Right atrium auricular region (tissue), 2 donors: ENCODE measurements around the gene MCM3. TPM values are rescaled to one million over a fixed set of nuclear protein-coding genes. Genes with fewer than 3 reads are reported as not detected.

Experiments
- DNase-seq: peaks from one replicate; pipeline ENCODE4 v3.0.0-alpha.2; 2019; ENCODE audit warnings: low spot score
- H3K27ac ChIP-seq, 2 donors: fragments of 200-600 bp; sonication (generic); 1 replicate in 1 of 2; 2 replicates in 1 of 2; pipeline ENCODE4 v1.5.1; 2016 to 2019
- H3K27me3 ChIP-seq, 2 donors: fragments of 200-600 bp; sonication (generic); one replicate each; pipeline versions ENCODE4 v1.5.1 to v1.6.0; 2017 to 2019
- H3K36me3 ChIP-seq: fragments of 200-600 bp; sonication (generic); one replicate; pipeline ENCODE4 v1.5.1; 2016
- H3K4me1 ChIP-seq, 2 donors: fragments of 200-600 bp; sonication (generic); one replicate each; pipeline versions ENCODE4 v1.5.1 to v1.6.0; 2017 to 2019
- H3K4me3 ChIP-seq, 2 donors: fragments of 200-600 bp; sonication (generic); 1 replicate in 1 of 2; 2 replicates in 1 of 2; pipeline ENCODE4 v1.5.1; 2017 to 2019; ENCODE audit warnings: mild to moderate bottlenecking in 1 of 2, moderate library complexity in 1 of 2
- H3K9me3 ChIP-seq, 2 donors: fragments of 200-600 bp; sonication (generic); one replicate each; pipeline ENCODE4 v1.5.1; 2019
- total RNA-seq, 2 donors: library from RNA; depleted of rRNA; stranded (reverse); fragments of >200 nt; gene quantifications; one replicate each; pipeline ENCODE4 v1.1.0, GENCODE V29; 2016
- TF ChIP-seq, protein P1 (sequence below), 2 donors: fragments of 200-600 bp; sonication (generic); IDR thresholded peaks; one replicate each; pipeline ENCODE4 v1.5.1; 2019; ENCODE audit warnings: antibody characterized with exemption in 2 of 2

MCM3 gene
- total RNA-seq, 2 donors from 2014 or later, result 18.5 to 20.8 TPM

DNA sequence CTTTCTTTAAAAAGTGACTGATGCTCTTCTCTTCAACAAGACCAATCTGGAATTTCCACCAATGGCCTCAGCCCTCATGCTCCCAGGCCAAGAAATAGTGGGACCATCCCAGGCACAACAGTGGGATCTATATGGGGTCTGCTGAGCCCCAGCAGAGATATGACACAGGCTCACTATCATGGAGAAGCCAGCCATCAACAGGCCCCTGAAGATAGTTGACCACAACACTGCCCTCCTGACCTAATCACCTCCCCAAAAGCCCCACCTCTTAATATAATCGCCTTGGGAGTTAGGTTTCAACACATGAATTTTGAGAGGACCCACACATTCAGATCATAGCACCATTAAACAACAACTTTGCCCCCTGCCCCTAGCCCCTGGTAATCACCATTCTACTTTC, 16.8 kb upstream of the MCM3 start:
- no peak for DNase-seq
- H3K4me1 ChIP-seq, result peaks cover 0 to 20% of the 10 kb centered on the region in 2 donors
- no peaks in the 10 kb centered on the region for H3K27me3 ChIP-seq
- H3K27ac ChIP-seq, result no peak overlapping the region
- TF ChIP-seq, protein P1, sequence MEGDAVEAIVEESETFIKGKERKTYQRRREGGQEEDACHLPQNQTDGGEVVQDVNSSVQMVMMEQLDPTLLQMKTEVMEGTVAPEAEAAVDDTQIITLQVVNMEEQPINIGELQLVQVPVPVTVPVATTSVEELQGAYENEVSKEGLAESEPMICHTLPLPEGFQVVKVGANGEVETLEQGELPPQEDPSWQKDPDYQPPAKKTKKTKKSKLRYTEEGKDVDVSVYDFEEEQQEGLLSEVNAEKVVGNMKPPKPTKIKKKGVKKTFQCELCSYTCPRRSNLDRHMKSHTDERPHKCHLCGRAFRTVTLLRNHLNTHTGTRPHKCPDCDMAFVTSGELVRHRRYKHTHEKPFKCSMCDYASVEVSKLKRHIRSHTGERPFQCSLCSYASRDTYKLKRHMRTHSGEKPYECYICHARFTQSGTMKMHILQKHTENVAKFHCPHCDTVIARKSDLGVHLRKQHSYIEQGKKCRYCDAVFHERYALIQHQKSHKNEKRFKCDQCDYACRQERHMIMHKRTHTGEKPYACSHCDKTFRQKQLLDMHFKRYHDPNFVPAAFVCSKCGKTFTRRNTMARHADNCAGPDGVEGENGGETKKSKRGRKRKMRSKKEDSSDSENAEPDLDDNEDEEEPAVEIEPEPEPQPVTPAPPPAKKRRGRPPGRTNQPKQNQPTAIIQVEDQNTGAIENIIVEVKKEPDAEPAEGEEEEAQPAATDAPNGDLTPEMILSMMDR (IDR thresholded peaks at IDR 0.05), result no peak
- no peak overlapping the region for H3K4me3 ChIP-seq
- H3K36me3 ChIP-seq, result no peaks in the 10 kb centered on the region
- no peaks in the 10 kb centered on the region for H3K9me3 ChIP-seq

DNA sequence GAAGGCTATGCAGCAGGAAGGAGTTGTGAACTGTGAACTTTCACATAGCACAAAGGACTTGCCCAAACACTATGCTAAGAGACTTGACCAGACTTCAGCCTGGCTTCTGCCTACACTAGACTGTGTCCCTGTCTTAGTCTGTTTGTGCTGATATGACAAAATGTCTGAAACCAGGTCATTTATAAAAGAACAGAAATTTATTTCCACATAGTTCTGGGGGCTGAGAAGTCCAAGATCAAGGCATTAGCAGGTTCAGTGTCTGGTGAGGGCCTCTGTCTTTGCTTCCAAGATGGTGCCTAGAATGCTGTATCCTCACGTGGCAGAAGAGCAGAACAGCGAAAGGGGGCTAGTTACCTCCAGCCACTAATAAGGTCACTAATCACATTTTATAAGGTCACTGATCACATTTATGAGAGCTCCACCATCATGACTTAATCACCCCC, 16.0 kb upstream of the MCM3 start:
- Histone ChIP-seq H3K27ac (no peak overlapping the region), H3K9me3 (no peaks in the 10 kb centered on the region), H3K4me1 (peaks cover 0 to 12% of the 10 kb centered on the region in 2 donors), H3K36me3 (no peaks in the 10 kb centered on the region), H3K27me3 (no peaks in the 10 kb centered on the region), H3K4me3 (no peak overlapping the region)
- TF ChIP-seq, protein P1 (IDR thresholded peaks at IDR 0.05), result no peak
- DNase-seq, result no peak

DNA sequence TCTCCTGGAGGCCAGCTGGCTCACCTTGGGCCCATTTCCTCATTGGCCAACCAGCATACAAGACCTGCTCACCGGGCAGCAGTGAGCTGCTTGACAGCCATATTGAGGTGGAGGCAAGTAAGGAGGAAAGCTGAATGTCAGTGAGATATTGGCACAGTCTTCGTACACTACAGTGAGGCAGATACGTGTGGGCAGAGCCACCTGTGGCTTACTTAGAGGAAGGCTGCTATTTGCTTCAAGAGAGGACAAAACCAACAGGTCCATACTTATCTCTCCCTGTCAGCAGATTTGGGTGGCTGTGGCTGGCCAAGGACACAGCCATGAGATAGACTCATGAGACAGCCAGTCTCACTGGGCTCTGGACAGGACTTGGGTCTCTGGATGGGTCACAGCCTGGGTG, 15.1 kb upstream of the MCM3 start:
- TF ChIP-seq, protein P1 (IDR thresholded peaks at IDR 0.05), result no peak
- no peak for DNase-seq
- no peak overlapping the region for H3K4me3 ChIP-seq
- no peaks in the 10 kb centered on the region for H3K27me3 ChIP-seq
- H3K36me3 ChIP-seq, result no peaks in the 10 kb centered on the region
- peaks cover 0 to 4% of the 10 kb centered on the region in 2 donors for H3K4me1 ChIP-seq
- no peak overlapping the region for H3K27ac ChIP-seq
- no peaks in the 10 kb centered on the region for H3K9me3 ChIP-seq

DNA sequence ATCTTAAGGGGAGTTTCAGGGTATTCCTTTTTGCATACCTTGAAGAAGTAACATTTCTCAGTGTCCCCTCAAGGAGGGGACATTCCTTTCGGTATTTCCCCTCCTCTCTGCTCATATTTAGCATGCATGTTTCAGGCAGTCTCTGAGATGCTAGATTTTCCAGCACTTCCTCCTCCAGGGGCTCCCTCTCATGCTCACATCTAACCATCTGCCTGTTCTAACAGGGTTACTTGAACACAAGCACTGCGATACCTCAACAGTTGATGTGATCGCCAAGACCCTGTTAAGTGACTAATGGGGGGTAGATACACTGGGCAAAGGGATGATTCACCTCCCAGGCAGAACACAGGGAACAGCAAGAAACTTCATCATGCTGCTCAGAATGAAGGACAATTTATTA, 12.9 kb upstream of the MCM3 start:
- no peak overlapping the region for H3K4me3 ChIP-seq
- H3K27ac ChIP-seq, result no peak overlapping the region
- no peaks in the 10 kb centered on the region for H3K4me1 ChIP-seq
- TF ChIP-seq, protein P1 (IDR thresholded peaks at IDR 0.05), result no peak
- H3K27me3 ChIP-seq, result no peaks in the 10 kb centered on the region
- H3K9me3 ChIP-seq, result no peaks in the 10 kb centered on the region
- DNase-seq, result no peak
- H3K36me3 ChIP-seq, result no peaks in the 10 kb centered on the region

DNA sequence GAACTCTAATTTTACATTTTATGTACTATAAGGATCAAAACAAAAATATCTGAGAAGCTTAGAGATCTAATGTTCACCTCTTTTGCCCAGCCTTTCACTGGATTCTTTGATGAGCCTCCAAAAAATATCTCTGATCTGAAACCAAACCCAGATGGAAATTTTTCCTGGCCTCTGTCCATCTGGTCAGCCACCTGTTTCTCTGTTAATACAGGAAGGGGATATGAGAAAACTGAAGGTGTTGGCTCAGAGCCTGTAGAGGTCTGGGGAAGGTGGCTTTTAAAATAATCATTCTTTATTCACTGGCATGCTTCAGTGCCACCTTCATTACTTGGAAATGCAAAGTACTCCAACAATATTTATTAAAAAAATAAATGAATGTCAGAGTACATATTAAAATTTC, 8.5 kb upstream of the MCM3 start:
- Histone ChIP-seq H3K4me1 (no peaks in the 10 kb centered on the region), H3K9me3 (no peaks in the 10 kb centered on the region), H3K36me3 (no peaks in the 10 kb centered on the region), H3K4me3 (no peak overlapping the region), H3K27me3 (no peaks in the 10 kb centered on the region), H3K27ac (no peak overlapping the region)
- TF ChIP-seq, protein P1 (IDR thresholded peaks at IDR 0.05), result no peak
- no peak for DNase-seq

DNA sequence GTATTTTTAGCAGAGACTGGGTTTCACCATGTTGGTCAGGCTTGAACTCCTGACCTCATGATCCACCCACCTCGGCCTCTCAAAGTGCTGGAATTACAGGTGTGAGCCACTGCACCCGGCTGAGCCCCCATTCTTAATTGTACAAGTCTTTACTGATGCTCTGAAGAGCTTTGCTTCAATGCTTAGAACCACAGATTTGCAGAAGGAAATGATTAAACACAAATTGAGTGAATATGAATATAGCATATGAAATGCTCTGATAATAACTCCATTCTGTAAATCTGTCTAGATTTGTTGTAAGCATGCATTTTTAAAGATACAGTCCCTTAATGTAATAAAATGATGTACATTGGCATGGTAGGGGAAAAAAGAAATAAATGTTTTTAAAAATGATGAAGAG, 4.3 kb upstream of the MCM3 start:
- Histone ChIP-seq H3K36me3 (no peaks in the 10 kb centered on the region), H3K4me1 (peaks cover 0 to 13% of the 10 kb centered on the region in 2 donors), H3K27me3 (no peaks in the 10 kb centered on the region), H3K9me3 (no peaks in the 10 kb centered on the region), H3K27ac (no peak overlapping the region), H3K4me3 (no peak overlapping the region)
- no peak for DNase-seq
- TF ChIP-seq, protein P1 (IDR thresholded peaks at IDR 0.05), result no peak
